NCI-H2196 treated with DMSO at 0.1 percent for 48 hours (cell line): ENCODE data around the gene SBDS.
"Not testable (repeated sequence)": the region's sequence is repeated elsewhere in the genome, so short reads cannot be mapped to it uniquely, and the experiment has no call there.

Experiments
- DNase-seq: peaks from one replicate; lab custom pipeline; 2025; ENCODE audit not compliant: unreplicated experiment; lab: John Stamatoyannopoulos, UW

The SBDS gene

GRCh38 chr7:66995050-66995776 lies at the start of gene SBDS:
SBDS (minus strand) TSS chr7:66995586; CDS start chr7:66995417, 169 bp downstream.
- DNase-seq, result peak; percentile 95

- DNase-seq, result peak; percentile 29
These were observed 48.2 kb upstream of the SBDS start for GRCh38 chr7:67043559-67043930.

GRCh38 chr7:67042781-67043558 lies 47.6 kb upstream of the SBDS start:
- DNase-seq, result peak; percentile 33

- DNase-seq, result not testable (repeated sequence)
These were observed 45.4 kb upstream of the SBDS start for GRCh38 chr7:67040832-67041231.

GRCh38 chr7:67036432-67037395 lies 41.3 kb upstream of the SBDS start:
- DNase-seq, result peak; percentile 28

- DNase-seq, result no peak
These were observed 37.9 kb upstream of the SBDS start for GRCh38 chr7:67033251-67033650.

- not testable (repeated sequence) for DNase-seq
These were observed 36.3 kb upstream of the SBDS start for GRCh38 chr7:67031685-67032084.

- DNase-seq, result not testable (repeated sequence)
These were observed 30.1 kb upstream of the SBDS start for GRCh38 chr7:67025459-67025858.

- DNase-seq, result no peak
These were observed 27.1 kb upstream of the SBDS start for GRCh38 chr7:67022511-67022910.

GRCh38 chr7:67021260-67021659 lies 25.9 kb upstream of the SBDS start:
- no peak for DNase-seq

GRCh38 chr7:67019562-67020390 lies 24.4 kb upstream of the SBDS start:
- peak; percentile 52 for DNase-seq

- no peak for DNase-seq
These were observed 23.6 kb upstream of the SBDS start for GRCh38 chr7:67018940-67019339.

GRCh38 chr7:67017971-67018370 lies 22.6 kb upstream of the SBDS start:
- not testable (repeated sequence) for DNase-seq

GRCh38 chr7:67014076-67014622 lies 18.8 kb upstream of the SBDS start:
- not testable (repeated sequence) for DNase-seq

GRCh38 chr7:67009677-67010076 lies 14.3 kb upstream of the SBDS start:
- DNase-seq, result not testable (repeated sequence)

GRCh38 chr7:67008260-67008659 lies 12.9 kb upstream of the SBDS start:
- no peak for DNase-seq

- no peak for DNase-seq
These were observed 11.6 kb upstream of the SBDS start for GRCh38 chr7:67006965-67007364.

- DNase-seq, result not testable (repeated sequence)
These were observed 8.8 kb upstream of the SBDS start for GRCh38 chr7:67004145-67004544.

- DNase-seq, result not testable (repeated sequence)
These were observed 5.3 kb upstream of the SBDS start for GRCh38 chr7:67000601-67001258.
